SK-N-MC (cell line): ENCODE data around the gene FLVCR1.

Experiments used
- EZH2 ChIP-seq: fragments of 200-600 bp; sonication (generic); IDR thresholded peaks from one replicate; pipeline ENCODE4 v1.6.1; 2017; ENCODE audit warnings: antibody characterized with exemption
- FOXP2 ChIP-seq: optimal IDR thresholded peaks from 2 replicates; pipeline ENCODE3; 2011; ENCODE audit warnings: mild to moderate bottlenecking, moderate library complexity; ENCODE audit not compliant: insufficient read depth; ENCODE audit errors: extremely low read length, control extremely low read depth
- POLR2AphosphoS5 ChIP-seq: IDR thresholded peaks from 2 replicates; pipeline ENCODE4 v1.6.1; 2012; ENCODE audit warnings: mild to moderate bottlenecking, low read depth, low read length, borderline replicate concordance

GRCh38 chr1:212920246-212920645, 62.2 kb downstream of the FLVCR1 start:
- no peak for TF ChIP-seq POLR2AphosphoS5
- no peak for TF ChIP-seq EZH2
- TF ChIP-seq FOXP2, result no peak
